ENCODE measurements around the gene CRYBA1. TPM values are rescaled to one million over a fixed set of nuclear protein-coding genes. Genes with fewer than 3 reads are reported as not detected.

CRYBA1 gene
- total and polyA plus RNA-seq, 8 donors: not detected

- no peaks in the 10 kb centered on the region for H3K27me3 ChIP-seq
- no peak overlapping the region for H3K4me3 ChIP-seq
- no peaks in the 10 kb centered on the region for H3K36me3 ChIP-seq
- ATAC-seq (no peak), DNase-seq (no peak)
- H3K9me3 ChIP-seq: no peaks in the 10 kb centered on the region
- intact Hi-C loops (cut with DNase I): no loop called here
- H3K27ac ChIP-seq: no peak overlapping the region
- no peak for TF ChIP-seq CTCF (IDR thresholded peaks at IDR 0.05)
- H3K4me1 ChIP-seq: no peaks in the 10 kb centered on the region
Observed at GRCh38 chr17:29209073-29209472, 37.6 kb upstream of the CRYBA1 start.

DNA sequence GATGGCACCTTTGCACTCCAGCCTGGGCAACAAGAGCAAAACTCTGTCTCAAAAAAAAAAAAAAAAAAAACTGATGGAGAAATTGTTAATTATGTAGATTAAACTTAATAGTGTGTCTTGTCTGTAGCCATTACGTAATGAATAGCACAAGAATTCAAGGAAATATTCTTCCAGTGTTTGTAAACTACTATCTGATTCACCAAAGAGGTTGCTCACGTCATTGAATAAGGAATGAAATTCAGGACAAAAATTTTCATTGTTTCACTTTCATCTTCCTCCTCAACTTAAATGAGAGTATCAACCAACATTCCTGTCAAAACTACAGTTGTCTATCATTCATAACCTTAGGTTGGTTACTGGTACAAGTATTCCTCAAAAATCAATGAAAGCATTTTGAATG, 35.8 kb upstream of the CRYBA1 start:
- Histone ChIP-seq H3K27ac (no peak overlapping the region), H3K4me3 (no peak overlapping the region), H3K36me3 (no peaks in the 10 kb centered on the region), H3K4me1 (no peaks in the 10 kb centered on the region), H3K9me3 (no peaks in the 10 kb centered on the region), H3K27me3 (no peaks in the 10 kb centered on the region)
- ATAC-seq: no peak
- intact Hi-C loops (cut with DNase I): no loop called here
- no peak for DNase-seq
- TF ChIP-seq CTCF (IDR thresholded peaks at IDR 0.05): no peak

DNA sequence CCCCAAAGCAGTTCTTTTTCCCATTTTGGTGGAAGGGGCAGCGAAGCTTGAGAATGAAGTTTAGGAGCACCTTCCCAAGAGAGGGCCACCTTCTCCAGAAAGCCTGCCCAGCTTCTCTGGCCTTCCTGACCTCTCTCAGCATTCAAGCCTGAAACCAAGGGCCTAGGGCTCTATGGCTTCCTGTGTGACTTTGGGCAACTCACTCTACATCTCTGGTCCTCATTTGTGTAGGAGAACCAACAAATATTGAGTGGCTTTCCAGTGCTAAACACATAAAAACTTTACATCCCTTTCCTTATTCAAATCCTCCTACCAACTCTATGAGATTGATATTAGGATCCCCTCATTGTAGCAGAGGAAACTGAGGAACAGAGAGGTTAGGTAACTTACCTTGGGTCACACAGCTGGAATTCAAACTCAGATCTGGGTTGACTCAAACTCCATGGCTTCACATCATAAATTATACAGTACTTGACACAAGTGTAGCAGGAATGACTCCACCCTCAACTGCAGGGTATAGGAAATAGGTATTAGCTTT, 34.5 kb upstream of the CRYBA1 start:
- no peaks in the 10 kb centered on the region for H3K36me3 ChIP-seq
- intact Hi-C loops (cut with DNase I): no loop called here
- DNase-seq (no peak), ATAC-seq (no peak)
- H3K4me3 ChIP-seq: no peak overlapping the region
- no peaks in the 10 kb centered on the region for H3K9me3 ChIP-seq
- H3K27me3 ChIP-seq: no peaks in the 10 kb centered on the region
- no peak for TF ChIP-seq CTCF (IDR thresholded peaks at IDR 0.05)
- no peak overlapping the region for H3K27ac ChIP-seq
- H3K4me1 ChIP-seq: no peaks in the 10 kb centered on the region

GRCh38 chr17:29212681-29213121, 34.0 kb upstream of the CRYBA1 start:
- no peak overlapping the region for H3K27ac ChIP-seq
- H3K4me3 ChIP-seq: no peak overlapping the region
- no peaks in the 10 kb centered on the region for H3K4me1 ChIP-seq
- intact Hi-C loops (cut with DNase I): no loop called here
- TF ChIP-seq CTCF (IDR thresholded peaks at IDR 0.05): no peak
- no peaks in the 10 kb centered on the region for H3K9me3 ChIP-seq
- DNase-seq (no peak), ATAC-seq (no peak)
- H3K36me3 ChIP-seq: no peaks in the 10 kb centered on the region
- no peaks in the 10 kb centered on the region for H3K27me3 ChIP-seq

GRCh38 chr17:29214215-29215146, 32.2 kb upstream of the CRYBA1 start:
- Histone ChIP-seq H3K4me3 (no peak overlapping the region), H3K4me1 (peaks cover 0 to 5% of the 10 kb centered on the region in 2 donors), H3K9me3 (no peaks in the 10 kb centered on the region), H3K36me3 (no peaks in the 10 kb centered on the region), H3K27me3 (no peaks in the 10 kb centered on the region), H3K27ac (no peak overlapping the region)
- TF ChIP-seq CTCF (IDR thresholded peaks at IDR 0.05): no peak
- ATAC-seq: peak; percentile 46
- DNase-seq: no peak
- intact Hi-C loops (cut with DNase I): no loop called here

All from left lung (tissue), 10 donors.